Loucy (cell line): Measurements from ENCODE around the gene BCR.
A peak's percentile ranks its signal among the peaks of the same experiment; 100 is the strongest.
"Not testable (repeated sequence)": the region's sequence is repeated elsewhere in the genome, so short reads cannot be mapped to it uniquely, and the experiment has no call there.

Source experiments
- H2AFZ ChIP-seq: fragments of 200-600 bp; sonication (generic); 2 replicates; pipeline ENCODE4 v1.6.0; 2016; ENCODE audit warnings: antibody characterized with exemption, mild to moderate bottlenecking, low read length, moderate library complexity
- H3F3A ChIP-seq: fragments of 200-600 bp; 2 replicates; pipeline ENCODE4 v1.6.0; 2016; ENCODE audit warnings: antibody characterized with exemption, low read depth, mild to moderate bottlenecking
- H3K27me3 ChIP-seq: fragments of 200-600 bp; sonication (generic); 2 replicates; pipeline ENCODE4 v1.6.1; 2014; ENCODE audit warnings: low read length, mild to moderate bottlenecking; ENCODE audit not compliant: insufficient read depth, poor library complexity, severe bottlenecking
- H3K36me3 ChIP-seq: fragments of 200-600 bp; sonication (generic); 2 replicates; pipeline ENCODE4 v1.6.1; 2016; ENCODE audit warnings: low read length; ENCODE audit not compliant: insufficient read depth
- H3K4me1 ChIP-seq: fragments of 200-600 bp; sonication (generic); 2 replicates; pipeline ENCODE4 v1.5.1; 2014; ENCODE audit warnings: low read length, mild to moderate bottlenecking; ENCODE audit not compliant: insufficient read depth, poor library complexity, severe bottlenecking
- H3K4me2 ChIP-seq: fragments of 200-600 bp; sonication (generic); 2 replicates; pipeline ENCODE4 v1.6.0; 2014; ENCODE audit warnings: antibody characterized with exemption, low read length, low read depth, mild to moderate bottlenecking; ENCODE audit not compliant: poor library complexity, severe bottlenecking
- H3K4me3 ChIP-seq: fragments of 200-600 bp; sonication (generic); 2 replicates; pipeline ENCODE4 v1.5.1; 2014; ENCODE audit warnings: low read length, mild to moderate bottlenecking, mixed read lengths; ENCODE audit not compliant: poor library complexity, severe bottlenecking
- H3K79me2 ChIP-seq: fragments of 200-600 bp; sonication (generic); 2 replicates; pipeline ENCODE4 v1.6.1; 2014; ENCODE audit warnings: low read length; ENCODE audit not compliant: insufficient read depth
- H3K9ac ChIP-seq: fragments of 200-600 bp; sonication (generic); 2 replicates; pipeline ENCODE4 v1.6.0; 2014; ENCODE audit warnings: mild to moderate bottlenecking, low read depth, low read length, moderate library complexity; ENCODE audit not compliant: poor library complexity, severe bottlenecking
- H3K9me2 ChIP-seq: fragments of 200-600 bp; sonication (generic); replicated peaks from 2 replicates; pipeline ENCODE4 v1.6.1; 2016; ENCODE audit warnings: low read depth, low read length, mixed read lengths
- H3K9me3 ChIP-seq: fragments of 200-600 bp; sonication (generic); 2 replicates; pipeline ENCODE4 v1.6.1; 2014; ENCODE audit warnings: mild to moderate bottlenecking, antibody characterized with exemption, low read length, low read depth; ENCODE audit not compliant: insufficient read depth
- H4K20me1 ChIP-seq: fragments of 200-600 bp; sonication (generic); 2 replicates; pipeline ENCODE4 v1.6.0; 2014; ENCODE audit warnings: antibody characterized with exemption, low read length, mild to moderate bottlenecking; ENCODE audit not compliant: insufficient read depth, poor library complexity, severe bottlenecking
- EZH2phosphoT487 ChIP-seq: fragments of 200-600 bp; IDR thresholded peaks from 2 replicates; pipeline ENCODE4 v1.6.1; 2018; ENCODE audit warnings: antibody characterized with exemption, mild to moderate bottlenecking, moderate library complexity, borderline replicate concordance
- TF ChIP-seq, protein P1 (sequence below): fragments of 200-600 bp; sonication (generic); conservative IDR thresholded peaks from 2 replicates; pipeline ENCODE4 v1.5.1; 2014; ENCODE audit warnings: mild to moderate bottlenecking, antibody characterized with exemption, low read length

Gene BCR

DNA sequence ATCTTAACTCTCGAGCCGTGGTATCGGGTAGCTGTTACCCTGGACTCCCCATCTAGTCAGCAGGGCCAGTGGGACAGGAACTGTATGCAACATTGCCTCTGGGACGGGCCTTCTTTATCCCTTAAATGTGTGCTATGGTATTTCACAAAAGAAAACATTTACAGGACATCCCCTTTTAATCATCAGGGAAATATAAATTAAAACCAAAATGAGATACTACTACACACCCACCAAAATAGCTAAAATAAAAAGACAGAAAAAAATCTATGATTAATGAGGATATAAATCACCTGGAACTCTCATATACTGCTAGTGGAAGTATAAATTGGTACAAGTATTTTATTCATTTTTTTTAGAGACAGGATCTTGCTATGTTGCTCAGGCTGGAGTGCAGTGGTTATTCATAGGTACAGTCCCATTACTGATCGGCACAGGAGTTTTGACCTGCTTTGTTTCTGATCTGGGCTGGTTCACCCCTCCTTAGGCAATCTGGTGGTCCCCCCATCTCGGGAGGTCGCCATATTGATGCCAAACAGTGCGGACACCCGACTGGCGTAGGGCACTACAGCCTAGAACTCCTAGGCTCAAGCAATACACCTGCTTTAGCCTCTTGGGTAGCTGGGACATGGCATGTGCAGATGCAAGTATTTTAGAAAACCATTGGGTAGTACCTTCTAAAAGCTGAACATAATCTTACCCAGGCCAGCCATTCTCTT lies 47.8 kb upstream of the BCR start:
- Histone ChIP-seq H4K20me1 (no peaks in the 10 kb centered on the region), H3K9me2 (no peaks in the 10 kb centered on the region), H3F3A (0 out of 2 replicates have a peak, but pooled peaks cover 1% of the 10 kb centered on the region), H3K4me3 (no peak overlapping the region), H3K4me2 (no peak overlapping the region), H3K4me1 (peaks cover 25% of the 10 kb centered on the region), H3K9ac (no peak overlapping the region), H3K9me3 (no peaks in the 10 kb centered on the region), H2AFZ (no peak overlapping the region), H3K36me3 (no peaks in the 10 kb centered on the region), H3K79me2 (no peaks in the 10 kb centered on the region), H3K27me3 (no peaks in the 10 kb centered on the region)
- no peak for TF ChIP-seq EZH2phosphoT487
- TF ChIP-seq, protein P1, sequence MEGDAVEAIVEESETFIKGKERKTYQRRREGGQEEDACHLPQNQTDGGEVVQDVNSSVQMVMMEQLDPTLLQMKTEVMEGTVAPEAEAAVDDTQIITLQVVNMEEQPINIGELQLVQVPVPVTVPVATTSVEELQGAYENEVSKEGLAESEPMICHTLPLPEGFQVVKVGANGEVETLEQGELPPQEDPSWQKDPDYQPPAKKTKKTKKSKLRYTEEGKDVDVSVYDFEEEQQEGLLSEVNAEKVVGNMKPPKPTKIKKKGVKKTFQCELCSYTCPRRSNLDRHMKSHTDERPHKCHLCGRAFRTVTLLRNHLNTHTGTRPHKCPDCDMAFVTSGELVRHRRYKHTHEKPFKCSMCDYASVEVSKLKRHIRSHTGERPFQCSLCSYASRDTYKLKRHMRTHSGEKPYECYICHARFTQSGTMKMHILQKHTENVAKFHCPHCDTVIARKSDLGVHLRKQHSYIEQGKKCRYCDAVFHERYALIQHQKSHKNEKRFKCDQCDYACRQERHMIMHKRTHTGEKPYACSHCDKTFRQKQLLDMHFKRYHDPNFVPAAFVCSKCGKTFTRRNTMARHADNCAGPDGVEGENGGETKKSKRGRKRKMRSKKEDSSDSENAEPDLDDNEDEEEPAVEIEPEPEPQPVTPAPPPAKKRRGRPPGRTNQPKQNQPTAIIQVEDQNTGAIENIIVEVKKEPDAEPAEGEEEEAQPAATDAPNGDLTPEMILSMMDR: no peak

DNA sequence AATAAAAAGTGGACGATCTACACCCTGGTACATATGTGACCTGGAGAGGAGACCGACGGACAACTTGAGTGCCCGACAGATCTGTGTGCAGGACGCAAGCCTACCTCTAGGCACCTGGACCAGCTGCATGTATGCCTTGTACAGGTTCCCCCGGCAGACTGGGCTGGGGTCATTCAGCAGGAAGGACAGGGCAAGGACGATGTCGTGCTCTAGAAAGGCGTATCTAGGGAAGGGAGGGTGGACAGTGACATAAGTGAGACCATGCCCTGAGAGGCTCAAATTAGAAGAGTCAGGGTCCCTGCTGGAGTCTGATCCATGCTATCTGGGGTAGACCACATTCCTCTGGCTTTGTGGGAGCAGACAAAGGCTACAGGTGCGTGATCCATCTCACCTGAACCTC lies 46.4 kb upstream of the BCR start:
- H3K4me1 ChIP-seq: peaks cover 38% of the 10 kb centered on the region
- no peak overlapping the region for H3K4me2 ChIP-seq
- no peaks in the 10 kb centered on the region for H3K27me3 ChIP-seq
- H2AFZ ChIP-seq: no peak overlapping the region
- no peaks in the 10 kb centered on the region for H3K9me3 ChIP-seq
- H3K79me2 ChIP-seq: no peaks in the 10 kb centered on the region
- H3K36me3 ChIP-seq: no peaks in the 10 kb centered on the region
- H3K9me2 ChIP-seq: no peaks in the 10 kb centered on the region
- H3K4me3 ChIP-seq: no peak overlapping the region
- no peak overlapping the region for H3K9ac ChIP-seq
- 0 out of 2 replicates have a peak, but pooled peaks cover 7% of the 10 kb centered on the region for H3F3A ChIP-seq
- no peak for TF ChIP-seq EZH2phosphoT487
- TF ChIP-seq, protein P1: no peak
- H4K20me1 ChIP-seq: no peaks in the 10 kb centered on the region

DNA sequence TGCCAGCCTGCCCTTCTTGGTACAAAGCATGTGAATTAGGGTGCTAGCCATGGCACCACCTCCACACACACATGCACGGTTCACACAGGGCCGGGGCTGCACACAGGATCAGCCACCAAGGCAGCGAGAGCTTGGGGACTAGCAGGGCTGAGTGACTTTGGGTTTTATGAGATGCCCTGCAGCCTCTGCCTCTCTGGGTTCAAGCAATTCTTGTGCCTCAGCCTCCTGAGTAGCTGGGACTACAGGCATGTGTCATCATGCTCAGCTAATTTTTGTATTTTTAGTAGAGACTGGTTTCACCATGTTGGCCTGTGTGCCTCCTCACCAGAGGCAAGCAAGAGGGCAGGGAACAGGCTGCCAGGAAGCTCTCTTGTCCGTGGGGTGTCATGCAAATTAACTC lies 43.3 kb upstream of the BCR start:
- not testable (repeated sequence) for H3K79me2 ChIP-seq, H2AFZ ChIP-seq, H3K9me3 ChIP-seq, H3K4me3 ChIP-seq, H3F3A ChIP-seq, H3K9me2 ChIP-seq, H4K20me1 ChIP-seq, H3K27me3 ChIP-seq, H3K36me3 ChIP-seq
- peaks cover 46% of the 10 kb centered on the region for H3K4me1 ChIP-seq
- H3K9ac ChIP-seq: peak overlapping the region; percentile 64
- H3K4me2 ChIP-seq: peak overlapping the region; percentile 78

DNA sequence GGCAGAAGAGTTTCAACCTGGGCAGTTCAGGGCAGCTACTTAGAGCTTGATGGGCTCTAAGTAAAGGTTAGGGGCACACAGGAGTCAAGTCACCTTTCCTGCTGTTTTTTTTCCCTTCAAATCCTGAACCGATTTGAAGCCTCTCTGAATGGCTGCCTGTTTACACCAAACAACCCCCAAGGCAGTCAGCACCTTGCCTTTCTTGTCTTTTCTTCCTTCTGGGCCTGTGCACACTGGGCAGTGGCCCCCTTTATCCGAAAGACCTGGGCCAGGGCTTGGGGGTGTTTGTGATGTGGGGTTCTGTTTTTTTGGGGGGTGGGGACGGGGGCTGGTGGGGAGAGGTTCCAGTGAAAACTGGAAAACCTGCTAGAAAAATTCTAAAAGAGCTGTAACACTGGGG lies 42.8 kb upstream of the BCR start:
- TF ChIP-seq, protein P1: no peak
- no peak for TF ChIP-seq EZH2phosphoT487
- Histone ChIP-seq H3K4me2 (peak overlapping the region; percentile 78), H3K4me3 (peak overlapping the region; percentile 65), H3K79me2 (no peaks in the 10 kb centered on the region), H3K9ac (peak overlapping the region; percentile 64), H3K36me3 (no peaks in the 10 kb centered on the region), H4K20me1 (no peaks in the 10 kb centered on the region), H3K27me3 (no peaks in the 10 kb centered on the region), H3K4me1 (peaks cover 46% of the 10 kb centered on the region), H3K9me2 (no peaks in the 10 kb centered on the region), H2AFZ (no peak overlapping the region), H3F3A (0 out of 2 replicates have a peak, but pooled peaks cover 7% of the 10 kb centered on the region), H3K9me3 (no peaks in the 10 kb centered on the region)
